GM21825 (cell line): ENCODE data around the gene RSRC1.
A peak's percentile ranks its signal among the peaks of the same experiment; 100 is the strongest.
"Not testable (repeated sequence)": the region's sequence is repeated elsewhere in the genome, so short reads cannot be mapped to it uniquely, and the experiment has no call there.

Source experiments
- ATAC-seq: cut with Tn5 transposase; IDR thresholded peaks from one replicate; pipeline ENCODE4 v1.9.1; 2021; ENCODE audit warnings: mild to moderate bottlenecking, moderate library complexity; ENCODE audit not compliant: unreplicated experiment

RSRC1 gene

DNA sequence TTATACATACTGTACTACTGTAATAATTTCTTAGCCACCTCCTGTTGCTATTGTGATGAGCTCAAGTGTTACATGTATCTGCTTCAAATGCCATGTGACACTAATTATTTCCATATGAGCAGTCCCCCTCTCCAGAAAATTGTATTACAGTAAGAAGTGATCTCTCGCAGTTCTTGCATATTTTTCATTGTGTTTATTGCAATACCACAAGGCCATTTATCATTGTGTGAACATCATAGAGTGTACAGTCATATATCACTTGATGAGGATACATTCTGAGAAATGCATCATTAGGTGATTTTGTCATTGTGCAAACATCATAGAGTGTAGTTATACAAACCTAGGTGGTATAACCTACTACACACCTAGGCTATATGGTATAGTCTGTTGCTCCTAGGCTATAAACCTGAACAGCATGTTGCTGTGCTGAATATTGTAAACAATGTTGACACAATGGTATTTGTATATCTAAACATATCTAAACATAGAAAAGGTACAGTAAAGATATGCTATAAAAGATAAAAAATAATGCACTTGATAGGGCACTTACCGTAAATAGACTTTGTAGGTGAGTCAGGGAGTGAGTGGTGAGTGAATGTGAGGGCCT is 271.5 kb downstream of the RSRC1 start:
- ATAC-seq = no peak

DNA sequence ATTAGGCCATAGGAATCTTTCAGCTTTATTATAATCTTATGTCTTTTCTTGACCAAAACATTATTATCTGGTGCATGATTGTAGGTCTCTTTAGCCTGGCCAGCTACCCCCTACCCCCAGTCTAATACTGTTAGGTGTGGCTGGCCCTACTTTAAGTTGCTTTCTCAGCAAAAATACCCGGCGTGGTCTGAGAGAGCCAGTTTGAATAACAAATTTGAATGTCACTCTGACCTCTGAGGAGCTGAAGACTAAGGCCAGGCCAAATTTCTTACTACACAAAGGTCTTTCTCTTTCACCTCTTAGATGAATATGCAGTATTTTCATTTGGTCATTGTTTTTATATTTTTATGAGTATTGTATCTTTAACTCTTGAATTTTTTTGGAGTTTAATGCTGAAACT is 272.6 kb downstream of the RSRC1 start:
- ATAC-seq = no peak

DNA sequence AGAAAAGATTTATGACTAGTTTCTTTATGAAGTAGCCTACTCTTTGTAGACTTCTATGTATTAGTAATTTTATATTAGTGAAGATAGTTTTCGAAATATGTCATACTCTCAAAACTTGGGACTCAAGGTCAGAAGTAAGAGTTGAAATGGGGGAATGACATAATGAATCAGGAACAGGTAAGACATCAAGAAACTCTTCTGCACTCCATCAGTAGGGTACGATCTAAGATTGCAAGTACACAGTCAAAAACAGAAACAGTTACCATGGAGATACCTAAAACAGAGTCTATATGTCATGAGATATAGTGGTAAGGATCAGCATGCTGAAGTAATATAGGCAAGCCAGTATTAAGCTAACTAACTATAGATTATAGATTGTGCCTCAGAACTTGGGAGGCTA is 274.1 kb downstream of the RSRC1 start:
- ATAC-seq = no peak

DNA sequence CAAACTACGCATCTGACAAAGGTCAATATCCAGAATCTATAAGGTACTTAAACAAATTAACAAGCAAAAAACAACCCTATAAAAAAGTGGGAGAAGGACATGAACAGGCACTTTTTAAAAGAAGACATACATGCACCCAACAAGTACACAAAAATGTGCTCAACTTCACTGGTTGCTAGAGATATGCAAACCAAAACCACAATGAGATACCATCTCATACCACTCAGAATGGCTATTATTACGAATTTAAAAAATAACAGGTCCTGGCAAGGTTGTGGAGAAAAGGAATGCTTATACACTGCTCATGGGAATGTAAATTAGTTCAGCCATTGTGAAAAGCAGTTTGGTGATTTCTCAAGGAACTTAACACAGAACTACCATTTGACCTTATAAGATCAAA is 285.5 kb downstream of the RSRC1 start:
- no peak for ATAC-seq

DNA sequence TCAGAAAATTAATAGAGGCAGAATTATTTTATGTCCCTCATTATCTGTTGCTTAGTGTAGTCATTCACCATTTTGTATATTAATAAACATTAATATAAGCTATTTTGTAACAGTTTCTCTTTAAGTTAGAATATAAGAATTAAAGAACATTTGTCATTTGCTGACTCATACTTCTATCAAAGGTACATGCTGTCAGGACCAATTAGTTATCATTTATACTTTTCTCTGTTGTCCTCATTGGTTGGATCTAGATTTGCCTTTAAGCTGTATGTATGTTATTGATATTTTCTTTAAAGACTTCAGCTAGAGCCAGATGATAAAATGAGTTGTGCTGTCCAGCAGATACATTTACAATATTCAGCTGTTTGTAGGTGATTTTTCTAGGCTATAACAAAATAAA is 292.7 kb downstream of the RSRC1 start:
- no peak for ATAC-seq

DNA sequence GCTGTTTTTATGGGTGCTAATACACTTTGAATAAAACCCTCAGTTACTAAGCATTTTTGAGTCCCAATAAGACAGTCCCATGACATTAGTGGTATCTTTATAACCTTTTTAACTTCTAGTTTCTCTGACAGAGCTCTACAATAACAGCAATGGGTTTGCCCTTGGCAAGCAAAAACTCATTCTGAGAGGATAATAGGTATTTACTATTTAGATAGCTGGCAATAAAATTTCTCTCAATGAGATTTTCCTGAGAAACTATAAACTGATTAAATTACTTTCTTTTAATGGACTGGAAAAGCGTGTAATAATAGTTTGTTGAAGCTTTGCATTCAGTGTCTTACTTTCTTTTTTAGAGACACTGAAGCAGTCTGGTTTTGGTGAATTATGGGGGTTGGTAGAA is 293.1 kb downstream of the RSRC1 start:
- no peak for ATAC-seq

DNA sequence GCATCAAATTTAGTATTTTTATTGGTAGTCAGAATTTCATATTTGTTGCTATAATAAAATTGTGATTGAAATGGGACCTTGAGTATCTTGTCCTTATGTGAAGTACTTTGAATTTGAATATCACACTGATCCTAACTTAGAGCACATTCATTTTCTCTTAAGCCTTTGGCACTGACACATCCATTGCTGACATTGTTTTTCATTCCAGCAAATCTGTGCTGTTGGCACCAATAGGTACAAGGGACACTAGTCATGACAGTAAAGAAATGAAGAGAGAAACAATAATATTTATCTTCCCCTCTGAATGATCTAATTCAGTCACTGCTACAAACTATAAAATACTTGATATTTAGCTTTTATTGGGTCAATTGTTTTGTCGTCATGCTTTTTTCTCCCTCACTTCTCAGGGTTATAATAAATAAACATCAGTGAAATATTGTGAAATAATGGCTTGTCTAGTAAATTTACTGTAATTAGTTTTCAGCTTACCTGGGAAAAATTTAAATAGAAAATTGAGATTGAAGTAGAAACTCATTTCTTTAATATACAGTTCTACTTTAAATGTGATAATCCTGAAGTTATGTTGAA is 294.3 kb downstream of the RSRC1 start:
- ATAC-seq = no peak

DNA sequence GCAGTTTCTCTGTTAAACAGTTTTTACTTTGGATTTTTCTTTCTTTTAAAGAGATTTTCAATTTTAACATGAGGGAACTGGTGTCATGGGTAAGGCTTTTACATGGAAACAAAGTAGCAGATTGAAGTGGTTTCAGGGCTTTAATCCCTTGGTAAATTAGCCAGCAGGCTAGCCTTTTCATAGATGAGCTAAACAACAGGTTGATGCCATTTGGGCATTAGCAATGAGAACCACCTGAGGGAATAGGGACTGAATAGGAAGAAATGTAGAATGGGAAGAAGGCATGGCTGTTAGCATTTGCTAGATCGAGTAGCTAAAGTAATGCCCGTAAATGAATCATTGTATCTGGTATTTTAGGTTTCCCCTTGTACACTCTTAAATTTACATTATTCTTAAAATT is 295.6 kb downstream of the RSRC1 start:
- ATAC-seq = no peak

DNA sequence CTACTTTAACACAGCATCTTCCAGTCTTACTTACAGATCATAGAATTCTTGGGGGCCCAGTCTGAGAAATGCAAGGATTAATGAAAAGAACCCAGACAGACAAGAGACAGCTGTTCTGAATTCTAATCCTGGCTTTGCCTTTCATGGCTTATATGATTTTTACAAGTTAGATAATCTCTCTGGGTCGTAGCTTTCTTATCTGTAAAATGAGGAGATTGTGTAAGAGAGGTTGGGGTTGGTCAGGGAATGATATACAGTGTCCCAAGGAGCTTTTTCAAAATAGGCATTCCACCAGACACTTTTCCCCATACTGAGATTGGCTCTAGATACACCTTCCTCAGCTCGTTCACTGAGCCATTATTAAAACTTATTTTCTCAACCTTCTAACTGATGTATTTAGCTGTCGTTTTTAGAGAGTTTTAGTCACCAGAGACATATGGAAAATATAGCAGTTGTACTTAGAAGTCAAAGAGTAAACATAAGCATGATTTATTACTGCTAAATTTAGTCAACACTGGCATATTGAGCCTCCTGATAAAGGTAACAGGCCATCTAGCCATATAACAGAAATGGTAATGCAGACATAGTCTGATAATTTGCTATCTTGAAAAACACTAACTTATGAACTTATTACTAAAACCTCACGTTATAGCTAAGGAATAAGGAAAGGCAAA is 298.1 kb downstream of the RSRC1 start:
- ATAC-seq = no peak

DNA sequence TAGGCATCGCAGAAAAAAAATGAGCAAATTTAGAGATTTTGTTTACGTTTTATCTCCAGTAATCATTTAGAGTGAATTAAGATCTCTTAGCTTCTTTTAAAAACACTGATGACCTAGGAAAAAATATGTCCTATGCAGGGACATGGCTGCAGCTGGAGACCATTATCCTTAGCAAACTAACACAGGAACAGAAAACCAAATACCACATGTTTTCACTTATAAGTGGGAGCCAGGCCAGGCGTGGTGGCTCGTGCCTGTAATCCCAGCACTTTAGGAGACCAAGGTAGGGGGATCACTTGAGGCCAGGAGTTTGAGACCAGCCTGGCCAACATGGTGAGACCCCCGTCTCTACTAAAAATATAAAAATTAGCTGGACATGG is 298.6 kb downstream of the RSRC1 start:
- not testable (repeated sequence) for ATAC-seq

DNA sequence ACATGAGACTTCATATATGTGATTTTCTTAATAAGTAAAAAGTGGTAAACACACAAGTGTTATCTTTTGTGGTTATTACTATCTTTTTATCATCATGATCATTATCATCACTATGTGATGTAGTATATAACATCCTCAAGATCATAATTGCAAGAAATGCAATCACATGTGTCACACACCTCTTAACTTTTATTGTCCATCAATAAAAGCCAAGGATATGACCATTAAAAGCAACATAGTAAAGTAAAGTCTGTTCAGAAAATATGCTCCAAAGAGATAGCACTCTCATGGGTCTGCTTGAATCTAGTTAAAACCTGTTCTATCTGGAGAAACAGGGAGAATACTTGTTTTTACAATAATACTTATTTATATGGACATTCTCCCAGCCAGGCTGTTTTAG is 308.1 kb downstream of the RSRC1 start:
- ATAC-seq = no peak

DNA sequence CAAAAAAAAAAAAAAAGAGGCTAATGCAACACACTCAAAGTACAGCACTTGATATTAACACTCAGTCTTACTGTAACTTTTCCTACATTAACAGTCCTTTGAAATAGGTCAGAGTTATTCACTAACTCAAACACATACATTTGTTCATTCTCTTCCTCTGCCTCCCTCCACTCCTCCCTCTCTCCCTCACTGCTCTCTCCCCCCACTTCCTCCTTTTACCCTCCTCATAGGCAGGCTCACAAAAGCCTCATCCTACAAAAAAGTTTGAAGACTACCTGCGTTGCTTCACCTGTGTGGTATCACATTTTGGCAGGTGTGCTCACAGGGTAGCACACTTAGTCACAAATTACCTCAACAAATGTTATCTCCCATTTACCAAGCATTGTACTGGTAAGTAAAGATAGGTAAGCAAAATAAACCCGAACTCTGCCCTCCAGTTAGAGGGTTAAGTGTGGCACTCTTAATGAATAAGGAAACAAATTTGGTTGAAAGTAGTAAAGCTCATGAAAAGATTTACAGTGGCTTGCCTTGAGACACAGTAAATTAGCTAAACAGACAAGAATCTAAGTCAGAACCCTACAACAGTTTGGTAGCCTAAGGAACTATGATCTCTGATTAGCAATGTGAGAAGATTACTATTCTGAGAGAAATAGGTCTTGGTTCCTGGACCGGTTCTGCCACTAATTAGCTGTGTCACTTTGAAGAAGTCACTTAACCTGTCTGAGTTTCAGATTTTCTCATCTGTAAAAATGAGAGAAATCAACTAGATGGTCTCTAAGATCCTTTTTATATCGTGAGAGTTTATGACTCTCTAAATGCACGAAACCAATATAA is 310.1 kb downstream of the RSRC1 start:
- ATAC-seq = no peak

DNA sequence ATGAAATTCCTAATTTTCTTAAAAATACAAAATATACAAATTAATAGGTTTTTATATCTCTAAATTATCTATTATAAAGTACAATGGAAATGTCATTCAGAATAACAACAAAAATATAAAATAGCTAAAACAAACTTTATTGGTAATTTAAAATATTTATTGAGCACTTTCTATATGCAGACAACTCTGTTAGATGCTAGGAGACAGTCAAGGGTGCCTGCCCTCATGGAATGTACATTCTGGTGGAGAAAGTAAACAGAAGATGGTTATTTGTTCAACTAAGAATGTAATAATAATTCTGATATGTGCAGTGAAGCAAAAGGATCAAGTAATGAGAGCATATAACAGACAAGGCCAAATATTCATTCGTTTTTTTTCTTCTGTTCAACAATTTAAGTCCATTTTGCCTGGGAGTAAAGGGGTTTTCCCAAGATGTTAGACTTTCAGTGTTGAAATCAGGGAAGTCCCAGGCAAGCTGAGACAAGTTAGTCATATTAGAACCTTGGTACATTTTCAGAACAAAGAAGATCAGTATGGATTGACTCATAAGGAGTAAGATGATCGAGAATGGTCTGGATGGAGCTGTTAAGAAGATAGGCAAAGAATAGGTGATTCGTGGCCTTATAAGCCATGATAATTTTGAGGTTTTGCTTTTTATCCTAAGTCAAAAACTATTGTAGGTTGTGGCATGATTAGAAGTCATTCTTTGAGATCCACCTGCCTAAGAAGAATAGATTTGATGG is 310.9 kb downstream of the RSRC1 start:
- peak; percentile 96 for ATAC-seq

DNA sequence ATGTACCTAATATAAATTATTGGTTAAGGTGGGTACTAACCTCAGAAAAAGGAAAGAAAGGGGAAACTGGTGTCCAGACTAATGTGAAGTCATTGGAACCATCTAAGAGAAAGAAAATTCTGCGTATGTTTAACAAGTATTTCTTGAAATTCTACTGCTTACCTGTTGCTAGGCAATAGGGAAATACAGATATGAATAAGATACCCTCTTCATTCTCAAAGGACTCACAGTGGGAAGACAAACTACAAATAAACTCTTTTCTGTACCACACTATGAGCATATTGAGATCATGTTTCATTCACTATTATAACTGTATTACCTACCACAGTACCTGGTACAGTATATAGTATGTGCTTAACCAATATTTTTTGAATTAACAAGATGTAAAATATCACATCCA is 320.6 kb downstream of the RSRC1 start:
- ATAC-seq = no peak

DNA sequence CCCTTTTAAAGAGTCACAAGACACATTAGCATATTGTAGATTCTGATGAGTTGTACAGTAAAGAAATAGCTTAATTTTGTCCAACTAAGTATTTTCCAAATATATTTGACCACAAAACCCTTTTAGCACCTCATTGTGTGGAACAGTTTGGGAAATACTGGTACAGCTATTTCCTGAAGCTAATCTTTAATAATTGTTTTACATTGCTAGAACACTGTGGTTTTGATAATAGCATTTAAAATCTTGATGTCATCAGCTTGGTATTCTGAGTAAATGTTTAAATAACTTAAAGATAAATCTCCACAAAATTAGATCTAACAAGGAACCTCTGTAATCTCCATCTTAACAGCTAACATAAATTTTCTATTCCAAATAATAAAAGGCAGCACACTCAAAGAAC is 321.1 kb downstream of the RSRC1 start:
- no peak for ATAC-seq

DNA sequence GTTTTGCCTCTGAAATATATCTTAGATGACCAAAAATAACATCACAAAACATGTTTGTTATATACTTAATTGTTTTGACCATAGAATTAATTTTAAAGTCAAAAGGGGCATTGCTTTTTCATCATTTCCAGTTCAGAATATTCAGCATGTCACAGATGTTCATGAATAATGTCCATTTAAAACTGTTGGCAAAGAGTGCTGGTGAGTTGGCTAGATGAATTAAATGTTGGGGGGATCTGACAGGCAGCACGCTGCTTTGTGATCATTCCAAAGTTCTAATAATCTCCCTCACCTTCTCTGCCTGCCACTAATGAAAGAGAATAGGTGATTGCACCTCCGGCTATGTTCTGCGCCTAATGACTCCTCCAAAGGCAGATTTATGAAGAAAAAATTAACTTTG is 321.9 kb downstream of the RSRC1 start:
- ATAC-seq = no peak

DNA sequence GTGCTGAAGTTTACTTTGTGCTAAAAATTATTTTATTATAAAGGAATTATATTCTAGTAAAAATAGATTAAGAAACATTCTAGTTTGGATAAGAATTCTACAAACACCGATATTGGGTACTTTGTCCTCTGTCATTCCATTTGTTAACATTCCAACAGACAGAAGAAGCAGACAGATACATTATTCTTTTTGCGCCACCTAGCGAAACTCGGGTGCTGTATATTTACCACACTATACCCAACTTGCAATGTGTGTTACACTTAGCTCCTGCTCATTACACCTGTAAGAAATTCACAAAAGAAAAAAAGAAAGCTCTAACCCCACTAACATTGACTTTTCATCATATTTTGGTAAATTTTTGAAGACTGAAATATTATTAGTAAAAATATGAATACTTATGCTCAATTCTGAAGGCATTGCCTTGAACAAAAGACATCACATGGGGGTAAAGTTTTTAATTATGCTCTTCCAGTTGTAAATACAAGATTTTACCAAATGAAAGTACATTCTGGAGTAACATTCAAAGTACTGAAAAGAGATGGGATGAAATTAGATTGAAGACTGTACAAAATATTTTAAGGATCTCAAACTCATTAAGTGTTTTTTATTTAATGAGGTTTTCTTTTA is 324.6 kb downstream of the RSRC1 start:
- ATAC-seq = peak; percentile 92

DNA sequence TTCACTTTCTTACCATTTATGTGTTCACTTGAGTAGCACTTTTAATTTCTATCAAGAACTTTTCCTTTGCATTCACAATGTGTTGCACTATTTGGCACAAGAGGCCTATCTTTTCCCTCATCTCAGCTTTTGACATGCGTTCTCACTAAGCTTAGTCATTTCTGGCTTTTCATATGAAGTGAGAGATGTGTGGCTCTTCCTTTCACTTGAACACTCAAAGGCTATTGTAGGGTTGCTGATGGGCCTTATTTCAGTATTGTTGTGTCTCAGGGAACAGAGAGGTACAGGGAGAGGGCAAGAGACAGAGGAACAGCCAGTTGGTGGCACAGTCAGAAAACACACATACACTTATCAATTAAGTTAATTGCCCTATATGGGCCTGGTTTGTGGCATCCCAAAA is 333.7 kb downstream of the RSRC1 start:
- peak; percentile 90 for ATAC-seq

DNA sequence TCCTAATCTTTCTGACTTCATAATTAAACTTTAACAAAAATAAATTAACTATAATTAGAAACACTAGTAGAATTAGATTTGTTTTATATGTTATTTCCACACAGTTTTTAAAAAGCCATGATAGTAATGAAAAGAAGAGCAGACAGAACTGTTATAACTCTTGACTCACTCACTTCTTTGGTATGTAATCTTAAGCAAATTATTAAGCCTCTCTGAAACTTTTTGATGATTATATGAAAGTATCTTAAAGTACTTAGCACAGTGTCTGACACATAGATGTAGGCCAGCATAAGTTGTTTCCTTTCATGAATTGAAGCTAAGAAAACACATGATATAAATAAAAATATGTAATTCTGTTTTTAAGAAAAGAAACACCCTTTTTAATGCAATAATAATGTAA is 337.5 kb downstream of the RSRC1 start:
- ATAC-seq = no peak

DNA sequence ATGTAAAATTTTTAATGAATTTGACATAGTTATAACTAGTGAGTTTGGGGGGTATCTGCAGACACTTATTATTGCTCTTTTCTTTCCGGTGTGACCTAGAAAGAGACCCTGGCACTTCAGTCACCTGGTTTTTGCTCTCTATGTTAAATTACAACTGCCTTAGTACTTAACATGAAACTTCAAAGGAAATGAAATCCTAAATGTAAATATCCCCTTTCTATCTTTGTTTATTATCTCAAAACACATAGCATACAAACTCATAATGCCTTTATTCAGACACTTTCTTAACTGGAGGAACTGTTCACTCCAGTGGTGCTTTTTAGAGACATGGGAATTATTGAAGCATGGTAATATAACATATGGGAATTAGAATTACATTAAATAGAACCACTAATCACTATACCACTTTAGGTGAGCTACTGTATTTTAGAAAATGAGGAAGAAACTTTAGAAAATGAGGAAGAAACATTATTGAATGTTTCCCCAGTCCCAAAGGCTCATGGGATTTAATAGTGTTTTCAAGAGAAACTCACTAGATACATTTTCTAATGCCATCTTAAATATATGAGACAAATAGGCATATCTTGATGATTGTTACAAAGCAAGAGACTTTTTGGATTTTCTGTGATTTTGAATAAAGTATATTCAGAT is 341.6 kb downstream of the RSRC1 start:
- ATAC-seq = no peak
